Esophagus squamous epithelium (tissue), 5 donors: ENCODE data around the gene TRAK1. TPM values are rescaled to one million over a fixed set of nuclear protein-coding genes. Genes with fewer than 3 reads are reported as not detected.

Experiments used
- DNase-seq: peaks from one replicate; lab custom pipeline; 2025; lab: John Stamatoyannopoulos, UW
- H3K27ac ChIP-seq, 4 donors: fragments of 200-600 bp; sonication (generic); one replicate each; pipeline ENCODE4 v1.5.1; 2016 to 2019; ENCODE audit warnings: mild to moderate bottlenecking in 1 of 4
- H3K27me3 ChIP-seq, 4 donors: fragments of 200-600 bp; sonication (generic); 1 replicate in 3 of 4; 2 replicates in 1 of 4; pipeline versions ENCODE4 v1.5.1 to v1.6.0; 2017 to 2021; ENCODE audit warnings: antibody characterized with exemption in 1 of 4
- H3K36me3 ChIP-seq, 3 donors: fragments of 200-600 bp; sonication (generic); one replicate each; pipeline ENCODE4 v1.5.1; 2016 to 2019
- H3K4me1 ChIP-seq, 3 donors: fragments of 200-600 bp; sonication (generic); one replicate each; pipeline ENCODE4 v1.5.1; 2017 to 2019
- H3K4me3 ChIP-seq, 4 donors: fragments of 200-600 bp; sonication (generic); 1 replicate in 3 of 4; 2 replicates in 1 of 4; pipeline ENCODE4 v1.5.1; 2016 to 2019; ENCODE audit warnings: mild to moderate bottlenecking in 2 of 4, moderate library complexity in 1 of 4
- H3K9me3 ChIP-seq, 3 donors: fragments of 200-600 bp; sonication (generic); one replicate each; pipeline ENCODE4 v1.5.1; 2016 to 2019
- POLR2A ChIP-seq, 4 donors: fragments of 450-650 bp; IDR thresholded peaks; one replicate each; pipeline ENCODE4 v1.6.1; 2017; ENCODE audit warnings: antibody characterized with exemption in 4 of 4, mild to moderate bottlenecking in 4 of 4, moderate library complexity in 3 of 4
- WGBS, 2 donors: methylation state at CpG; one replicate each; pipeline ENCODE4 v1.1.5; 2018; 5-methylcytosine and 5-hydroxymethylcytosine counted together
- intact Hi-C: fragments of 100-400 bp; cut with DNase I; formaldehyde crosslinking; loops from one replicate; pipeline ENCODE4 v1.15.0; 2022
- total RNA-seq, 4 donors: library from RNA; depleted of rRNA; stranded (reverse); fragments of >200 nt; gene quantifications; one replicate each; pipeline ENCODE4 v1.1.0, GENCODE V29; 2016
- TF ChIP-seq, protein P1 (sequence below), 6 experiments: fragments of 450-650 bp in 4 of 6; fragments of 200-600 bp in 2 of 6; sonication (generic) in 2 of 6; IDR thresholded peaks; one replicate each; pipeline ENCODE4 v1.5.1; 2016 to 2019; ENCODE audit warnings: antibody characterized with exemption in 6 of 6, mild to moderate bottlenecking in 4 of 6, moderate library complexity in 4 of 6
- donor health status: DM: yes; HTN: yes; CAD: no.

The TRAK1 gene
- total RNA-seq, 4 donors from 2014 or later = 31.8 to 40.6 (median 37.7) TPM

DNA sequence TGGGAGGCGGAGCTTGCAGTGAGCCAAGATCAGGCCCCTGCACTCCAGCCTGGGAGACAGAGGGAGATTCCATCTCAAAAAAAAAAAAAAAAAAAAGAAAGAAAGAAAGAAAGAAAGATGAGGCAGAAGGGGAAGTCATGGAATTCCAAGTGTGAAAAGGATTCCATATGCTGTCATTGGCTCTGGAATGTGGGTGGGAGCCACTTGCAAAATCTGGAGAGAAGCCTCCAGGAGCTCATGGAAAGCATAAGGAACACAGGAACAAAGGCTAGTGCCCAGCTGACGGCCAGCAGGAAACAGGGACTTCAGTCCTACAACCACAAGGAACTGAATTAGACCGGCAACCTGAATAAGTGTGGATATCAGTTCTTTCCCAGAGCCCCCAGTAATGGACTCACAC is 12.5 kb upstream of the TRAK1 start:
- no peaks in the 10 kb centered on the region for H3K36me3 ChIP-seq
- TF ChIP-seq, protein P1, sequence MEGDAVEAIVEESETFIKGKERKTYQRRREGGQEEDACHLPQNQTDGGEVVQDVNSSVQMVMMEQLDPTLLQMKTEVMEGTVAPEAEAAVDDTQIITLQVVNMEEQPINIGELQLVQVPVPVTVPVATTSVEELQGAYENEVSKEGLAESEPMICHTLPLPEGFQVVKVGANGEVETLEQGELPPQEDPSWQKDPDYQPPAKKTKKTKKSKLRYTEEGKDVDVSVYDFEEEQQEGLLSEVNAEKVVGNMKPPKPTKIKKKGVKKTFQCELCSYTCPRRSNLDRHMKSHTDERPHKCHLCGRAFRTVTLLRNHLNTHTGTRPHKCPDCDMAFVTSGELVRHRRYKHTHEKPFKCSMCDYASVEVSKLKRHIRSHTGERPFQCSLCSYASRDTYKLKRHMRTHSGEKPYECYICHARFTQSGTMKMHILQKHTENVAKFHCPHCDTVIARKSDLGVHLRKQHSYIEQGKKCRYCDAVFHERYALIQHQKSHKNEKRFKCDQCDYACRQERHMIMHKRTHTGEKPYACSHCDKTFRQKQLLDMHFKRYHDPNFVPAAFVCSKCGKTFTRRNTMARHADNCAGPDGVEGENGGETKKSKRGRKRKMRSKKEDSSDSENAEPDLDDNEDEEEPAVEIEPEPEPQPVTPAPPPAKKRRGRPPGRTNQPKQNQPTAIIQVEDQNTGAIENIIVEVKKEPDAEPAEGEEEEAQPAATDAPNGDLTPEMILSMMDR (IDR thresholded peaks at IDR 0.05) = no peak
- no peak for TF ChIP-seq POLR2A (IDR thresholded peaks at IDR 0.05)
- H3K27me3 ChIP-seq = no peaks in the 10 kb centered on the region
- H3K4me1 ChIP-seq = peaks cover 39 to 56% (median 41%) of the 10 kb centered on the region in 3 donors
- 86 to 87% methylated on average over 3 of the region's 3 CpGs for WGBS, 2 donors
- H3K9me3 ChIP-seq = no peaks in the 10 kb centered on the region
- DNase-seq = no peak
- H3K27ac ChIP-seq = peak overlapping the region in 2 of 4 donors; percentile 86 to 88
- intact Hi-C loops = no loop called here
- no peak overlapping the region for H3K4me3 ChIP-seq

DNA sequence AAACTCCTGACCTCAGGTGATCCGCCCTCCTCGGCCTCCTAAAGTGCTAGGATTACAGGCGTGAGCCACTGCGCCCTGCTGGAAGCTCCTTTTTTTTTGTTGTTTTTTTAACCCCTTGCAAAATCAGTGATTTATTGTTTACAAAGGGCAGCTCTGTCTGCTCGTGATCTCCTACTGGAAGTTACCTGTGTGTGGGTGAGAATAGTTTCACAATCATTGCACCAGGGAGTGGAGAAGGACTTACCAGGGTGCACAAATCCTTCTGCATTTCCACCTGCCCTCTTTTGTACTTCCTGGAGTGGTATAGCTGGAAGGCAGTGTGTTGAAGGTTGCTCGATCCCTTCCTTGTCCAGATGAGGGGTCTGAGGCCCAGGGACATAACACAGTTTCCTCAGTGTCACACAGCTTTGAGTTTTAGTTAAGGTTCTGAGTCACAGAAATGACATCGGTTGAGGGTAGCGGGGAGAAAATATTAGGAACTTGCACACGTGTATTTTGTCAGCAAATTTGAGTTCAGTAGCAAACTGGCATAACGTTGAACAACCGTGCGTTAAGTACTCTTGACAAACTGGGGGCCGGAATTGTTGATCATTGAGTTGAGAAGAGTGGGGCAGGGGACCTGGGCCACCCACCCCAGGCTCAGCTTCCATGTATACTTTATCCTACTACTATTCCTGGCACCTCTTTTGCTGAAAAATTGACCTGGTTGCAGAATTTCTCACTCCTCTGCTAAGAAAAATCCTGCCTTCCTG is 11.3 kb upstream of the TRAK1 start:
- Histone ChIP-seq H3K4me1 (peaks cover 39 to 64% (median 42%) of the 10 kb centered on the region in 3 donors), H3K9me3 (no peaks in the 10 kb centered on the region), H3K27me3 (no peaks in the 10 kb centered on the region), H3K36me3 (no peaks in the 10 kb centered on the region), H3K27ac (peak overlapping the region; percentile 69 to 88 (median 84)), H3K4me3 (no peak overlapping the region)
- 41 to 59% methylated on average over 12 to 13 of the region's 13 CpGs for whole genome bisulfite sequencing, 2 donors
- DNase-seq = no peak
- TF ChIP-seq, protein P1 (IDR thresholded peaks at IDR 0.05) = no peak
- TF ChIP-seq POLR2A (IDR thresholded peaks at IDR 0.05) = no peak
- intact Hi-C loops = no loop called here

DNA sequence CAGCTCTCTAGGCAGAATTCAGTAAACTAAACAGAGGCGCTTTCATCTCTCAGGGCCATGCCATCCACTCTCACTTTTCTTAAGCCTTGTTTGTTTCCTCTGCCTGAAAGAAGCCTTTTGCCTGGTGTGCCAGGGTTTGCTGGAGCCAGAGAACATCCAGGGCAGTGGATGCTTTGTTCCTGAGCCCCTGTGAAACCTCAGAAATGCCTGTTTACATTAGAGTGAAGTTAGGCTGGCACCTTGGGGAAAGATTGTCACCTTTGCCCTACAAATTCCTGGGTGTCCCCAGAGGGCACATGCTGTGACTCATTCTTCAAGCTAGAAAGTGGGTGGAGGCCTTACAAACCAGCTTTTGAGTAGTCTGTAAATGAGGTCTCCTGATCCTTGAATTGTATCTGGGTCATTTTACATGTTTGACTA is 10.7 kb upstream of the TRAK1 start:
- 10 to 70% methylated on average over 1 of the region's 1 CpG for WGBS, 2 donors
- H3K4me1 ChIP-seq = peaks cover 39 to 70% (median 48%) of the 10 kb centered on the region in 3 donors
- TF ChIP-seq, protein P1 (IDR thresholded peaks at IDR 0.05) = no peak
- no peaks in the 10 kb centered on the region for H3K36me3 ChIP-seq
- H3K27me3 ChIP-seq = no peaks in the 10 kb centered on the region
- H3K27ac ChIP-seq = peak overlapping the region; percentile 69 to 88 (median 84)
- no peak overlapping the region for H3K4me3 ChIP-seq
- DNase-seq = no peak
- no peaks in the 10 kb centered on the region for H3K9me3 ChIP-seq
- intact Hi-C loops = no loop called here

DNA sequence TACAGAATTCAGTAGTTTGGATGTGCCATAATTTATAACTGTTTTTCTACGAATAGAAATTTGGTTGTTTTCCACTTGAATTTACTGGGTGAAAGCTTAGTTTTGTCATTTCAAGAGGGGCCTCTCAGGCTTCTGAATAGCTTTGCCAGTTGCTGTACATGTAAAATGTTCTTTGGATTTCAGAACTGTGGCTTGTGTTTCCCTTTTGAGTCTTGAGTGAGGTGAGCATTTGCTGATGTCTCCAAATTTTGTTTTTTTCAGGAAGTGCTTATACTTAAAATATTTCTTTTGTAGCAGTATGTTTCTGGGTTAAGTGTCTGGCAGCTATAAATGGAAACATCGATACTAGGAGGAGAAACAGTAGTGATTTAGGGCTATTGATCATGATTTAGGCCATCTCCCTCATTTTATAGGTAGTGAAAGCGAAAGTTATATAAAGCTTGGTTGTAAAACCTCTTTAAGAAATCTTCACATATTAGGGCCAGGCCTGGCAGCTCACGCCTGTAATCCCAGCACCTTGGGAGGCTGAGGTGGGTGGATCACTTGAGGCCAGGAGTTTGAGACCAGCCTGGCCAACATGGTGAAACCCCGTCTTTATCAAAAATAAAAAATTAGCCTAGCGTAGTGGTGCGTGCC is 9.2 kb upstream of the TRAK1 start:
- TF ChIP-seq POLR2A (IDR thresholded peaks at IDR 0.05) = no peak
- TF ChIP-seq, protein P1 (IDR thresholded peaks at IDR 0.05) = no peak
- Histone ChIP-seq H3K27ac (peak overlapping the region in 3 of 4 donors; percentile 83 to 88 (median 86)), H3K36me3 (peaks cover 0 to 2% (median 0%) of the 10 kb centered on the region in 3 donors), H3K4me3 (no peak overlapping the region), H3K9me3 (no peaks in the 10 kb centered on the region), H3K4me1 (peaks cover 39 to 85% (median 48%) of the 10 kb centered on the region in 3 donors), H3K27me3 (no peaks in the 10 kb centered on the region)
- intact Hi-C loops = no loop called here
- DNase-seq = no peak
- 69 to 70% methylated on average over 7 of the region's 7 CpGs for WGBS, 2 donors

DNA sequence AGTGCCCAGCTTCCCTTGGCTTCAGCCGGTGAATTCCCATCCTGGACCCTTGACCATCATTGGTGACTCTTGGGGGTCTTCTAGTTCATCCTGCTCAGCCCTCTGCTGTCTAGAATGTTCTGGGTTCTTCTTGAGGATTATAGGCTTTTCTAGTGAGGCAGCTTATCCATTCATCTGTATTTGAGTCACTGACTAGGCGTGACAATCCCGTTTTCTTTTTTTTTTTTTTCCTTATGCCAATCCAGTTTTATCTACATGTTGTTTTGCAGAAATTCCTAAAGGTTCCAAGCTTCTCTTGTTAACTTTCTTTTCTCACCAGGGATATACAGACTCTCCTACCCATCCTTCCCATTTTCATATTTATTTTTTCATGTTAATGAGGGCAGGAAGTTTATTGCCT is 6.6 kb upstream of the TRAK1 start:
- Histone ChIP-seq H3K4me1 (peaks cover 31 to 72% (median 41%) of the 10 kb centered on the region in 3 donors), H3K36me3 (peaks cover 0 to 28% (median 0%) of the 10 kb centered on the region in 3 donors), H3K27ac (peak overlapping the region in 1 of 4 donors; percentile 65), H3K27me3 (no peaks in the 10 kb centered on the region), H3K4me3 (no peak overlapping the region), H3K9me3 (no peaks in the 10 kb centered on the region)
- TF ChIP-seq, protein P1 (IDR thresholded peaks at IDR 0.05) = no peak
- TF ChIP-seq POLR2A (IDR thresholded peaks at IDR 0.05) = no peak
- WGBS, 2 donors = 45 to 66% methylated on average over 3 of the region's 3 CpGs
- intact Hi-C loops = no loop called here
- no peak for DNase-seq
